Right renal cortex interstitium (tissue), 3 donors: Measurements from ENCODE around the gene WDR36. TPM values are rescaled to one million over a fixed set of nuclear protein-coding genes. Genes with fewer than 3 reads are reported as not detected.
A peak's percentile ranks its signal among the peaks of the same experiment; 100 is the strongest.

Source experiments
- DNase-seq, 3 donors: peaks; one replicate each; pipeline ENCODE4 v3.0.0-alpha.2; 2013; ENCODE audit warnings: low read depth in 3 of 3, low spot score in 2 of 3
- polyA plus RNA-seq, 3 donors: library from polyadenylated mRNA; unstranded; fragments of 120-200 nt; gene quantifications; one replicate each; pipeline ENCODE4 v1.2.1, GENCODE V29; 2013; ENCODE audit not compliant: insufficient read length in 3 of 3

The WDR36 gene
- polyA plus RNA-seq, 3 donors = 27.5 to 29.6 (median 29.3) TPM

DNA sequence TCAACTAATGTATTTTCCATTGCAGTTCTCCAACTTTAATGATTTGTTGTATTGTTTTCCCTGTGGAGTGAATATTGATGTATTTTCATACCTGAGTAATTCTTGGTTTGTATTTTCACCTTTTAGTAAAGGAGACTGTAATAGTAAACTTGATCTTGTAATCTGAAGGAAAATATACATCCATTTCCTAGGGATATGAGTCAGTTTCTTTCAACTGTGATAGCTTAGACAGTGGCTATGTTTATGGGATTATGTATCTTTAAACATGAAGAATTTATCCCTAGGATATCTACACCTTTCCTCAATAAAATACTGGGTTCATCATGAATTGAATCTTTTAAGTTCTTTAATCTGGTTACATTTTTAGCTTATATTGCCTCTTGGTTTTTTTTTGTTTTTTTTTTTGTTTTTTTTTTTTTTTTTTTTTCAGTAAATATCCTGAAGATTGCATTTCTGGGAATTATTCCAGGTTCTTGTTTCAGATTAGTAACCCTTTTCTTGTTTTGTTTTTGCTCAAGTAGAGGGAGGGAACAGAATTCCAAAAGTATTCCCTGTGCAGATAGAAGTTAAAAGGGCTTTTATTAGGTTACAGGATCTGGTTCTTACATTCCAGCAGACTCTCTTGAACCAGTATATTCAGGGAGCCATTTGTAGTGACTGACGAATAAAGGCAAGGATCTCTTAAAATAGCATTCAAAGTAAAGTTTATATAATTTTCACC is 7.1 kb downstream of the WDR36 start:
- no peak for DNase-seq

DNA sequence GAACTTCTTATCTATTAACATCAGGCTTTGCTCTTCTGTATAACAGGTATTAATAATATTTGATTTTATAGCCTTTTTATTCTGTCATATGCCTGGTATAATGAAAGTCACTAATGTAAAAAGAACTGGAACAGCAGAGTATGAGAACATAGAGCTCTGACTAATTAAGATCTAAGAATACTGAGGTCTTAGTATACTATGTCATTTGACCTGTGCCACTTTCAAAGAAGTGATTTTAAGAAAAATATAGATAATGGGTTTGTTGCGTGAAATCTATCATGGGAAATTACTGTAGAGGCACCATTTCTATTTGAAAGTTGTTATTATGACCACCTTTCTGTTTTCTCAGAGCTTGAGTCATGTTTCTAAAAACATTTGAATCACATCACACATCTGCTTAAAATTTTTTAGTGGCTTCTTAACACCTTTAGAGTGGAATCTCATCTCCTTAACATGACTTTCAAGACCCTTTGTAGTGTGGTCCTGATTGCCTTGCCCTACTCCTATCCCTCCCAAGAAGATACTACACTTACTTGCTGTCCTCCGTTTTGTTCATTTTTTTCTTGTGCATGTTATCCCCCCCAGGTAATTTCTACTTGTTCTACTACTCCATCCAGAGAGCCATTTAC is 14.3 kb downstream of the WDR36 start:
- no peak for DNase-seq

DNA sequence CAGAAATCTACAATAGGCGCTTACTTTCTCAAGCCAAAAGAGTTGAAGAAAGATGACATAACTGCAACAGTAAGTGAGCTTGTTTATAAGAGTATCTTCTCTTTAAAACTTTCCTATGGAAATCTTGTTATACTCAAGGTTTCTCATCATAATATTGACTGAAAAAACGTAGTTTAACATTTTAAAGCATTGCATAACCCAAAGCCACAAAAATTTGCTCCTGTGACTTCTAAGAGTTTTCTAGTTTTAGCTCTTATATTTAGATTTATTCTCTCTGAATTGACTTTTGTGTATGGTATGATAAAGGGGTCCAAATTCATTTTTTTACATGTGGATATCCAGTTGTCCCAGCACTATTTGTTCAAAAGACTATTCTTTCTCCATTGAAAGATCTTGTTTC is 15.2 kb downstream of the WDR36 start:
- no peak for DNase-seq

DNA sequence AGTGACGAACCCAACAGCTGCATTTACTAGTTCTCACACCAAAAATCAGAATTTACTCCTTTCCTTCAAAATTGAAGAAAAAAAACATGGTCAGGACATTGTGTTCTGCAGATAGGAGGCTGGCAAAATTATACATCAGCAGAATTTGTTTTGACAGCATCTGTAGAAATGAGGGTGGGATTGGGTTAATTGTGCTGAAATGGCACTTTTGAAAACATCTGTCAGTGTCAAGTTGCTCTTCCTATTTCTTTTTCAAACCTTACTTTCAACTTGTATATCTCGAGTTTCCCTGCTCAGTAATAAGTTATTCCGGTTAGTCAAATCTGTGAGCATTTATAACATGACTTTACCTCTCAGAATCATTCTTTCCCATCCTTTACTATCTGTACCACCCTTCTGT is 19.8 kb downstream of the WDR36 start:
- DNase-seq = no peak

DNA sequence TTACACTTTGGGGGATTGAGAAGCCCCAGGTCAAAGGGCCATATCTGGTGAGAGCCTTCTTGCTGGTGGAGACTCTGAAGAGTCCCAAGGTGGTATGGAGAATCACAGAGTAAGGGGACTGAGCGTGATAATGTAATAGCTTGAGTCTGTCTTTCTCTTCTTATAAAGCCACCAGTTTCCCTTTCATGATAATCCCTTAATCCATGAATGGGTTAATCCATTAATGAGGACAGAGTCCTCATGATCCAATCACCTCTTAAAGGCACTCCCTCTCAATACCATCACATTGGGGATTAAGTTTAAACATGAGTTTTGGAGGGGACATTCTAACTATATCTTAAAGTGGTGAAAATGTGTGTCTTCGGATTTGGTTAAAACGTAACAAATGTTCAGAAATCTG is 21.5 kb downstream of the WDR36 start:
- no peak for DNase-seq

DNA sequence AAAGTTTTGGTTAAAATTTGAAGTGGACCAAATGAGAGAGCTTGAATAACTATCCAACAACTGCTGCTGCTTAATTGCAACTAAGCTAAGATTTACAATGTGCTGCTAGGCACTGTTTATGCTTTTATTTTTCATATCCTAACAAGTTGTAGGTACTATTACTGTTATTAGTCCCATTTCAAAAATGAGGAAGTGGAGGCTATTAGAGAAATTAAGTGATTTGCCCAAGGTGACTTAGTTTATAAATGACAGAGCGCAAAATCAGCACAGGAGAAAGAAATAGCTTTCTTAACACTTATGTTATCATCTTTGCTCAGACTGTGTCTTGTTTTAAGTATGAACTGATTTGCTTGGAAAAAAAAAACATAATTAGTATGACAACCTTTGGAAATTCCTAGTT is 23.1 kb downstream of the WDR36 start:
- no peak for DNase-seq

DNA sequence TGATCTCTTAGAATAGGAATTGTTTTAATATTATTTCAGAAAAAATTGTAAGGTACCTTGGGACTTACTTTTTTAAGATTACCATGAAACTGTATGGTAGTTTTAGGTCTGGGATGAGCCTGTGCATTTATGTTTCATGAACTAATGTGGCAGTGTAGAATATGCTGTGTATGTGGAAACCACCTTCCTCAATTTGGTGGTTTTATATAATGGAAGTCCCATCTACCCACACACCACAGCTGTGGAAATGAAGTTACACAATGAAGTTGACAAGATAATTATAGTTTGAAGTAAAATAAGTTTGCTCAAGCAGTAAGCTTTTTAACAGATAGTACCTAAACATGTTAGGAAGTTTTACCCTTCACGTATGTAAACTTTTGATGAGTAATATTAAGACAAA is 24.4 kb downstream of the WDR36 start:
- DNase-seq = no peak

DNA sequence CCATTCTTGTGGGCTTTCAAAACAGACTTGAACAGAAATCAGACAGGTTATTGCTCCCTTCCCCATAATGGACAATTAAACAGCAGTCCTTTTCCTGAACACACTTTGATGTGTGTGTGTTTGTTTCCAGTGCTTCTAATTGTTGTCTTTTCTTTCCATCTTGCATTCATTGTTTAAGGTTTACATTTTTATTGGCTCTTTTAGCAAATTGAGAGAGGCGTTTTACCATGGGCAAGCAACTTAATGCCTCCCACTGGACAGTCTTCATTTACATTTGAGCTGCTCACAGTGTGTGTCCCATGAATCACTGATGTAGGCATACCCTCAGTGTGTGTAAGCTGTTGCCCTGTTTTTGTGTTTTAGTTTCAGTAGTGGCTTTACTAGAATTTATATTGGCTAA is 25.0 kb downstream of the WDR36 start:
- no peak for DNase-seq

DNA sequence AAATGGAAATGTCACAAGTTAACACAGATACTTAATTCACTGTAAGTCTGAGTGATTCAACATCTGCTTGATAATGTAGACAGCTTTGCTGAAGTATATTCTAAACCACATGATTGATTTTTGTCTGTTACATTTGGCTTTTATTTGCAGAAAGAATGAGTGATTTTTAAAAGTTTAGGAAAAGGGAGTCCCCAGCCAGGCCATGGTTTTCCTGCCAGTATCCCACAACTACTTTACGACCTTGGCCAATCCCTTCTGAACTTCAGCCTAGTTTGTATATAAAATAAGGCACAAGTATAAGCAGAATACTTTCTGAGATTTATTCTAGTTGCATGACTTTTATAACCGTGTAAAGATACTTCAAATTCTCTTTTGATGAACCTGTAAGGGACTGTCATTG is 27.1 kb downstream of the WDR36 start:
- DNase-seq = no peak

DNA sequence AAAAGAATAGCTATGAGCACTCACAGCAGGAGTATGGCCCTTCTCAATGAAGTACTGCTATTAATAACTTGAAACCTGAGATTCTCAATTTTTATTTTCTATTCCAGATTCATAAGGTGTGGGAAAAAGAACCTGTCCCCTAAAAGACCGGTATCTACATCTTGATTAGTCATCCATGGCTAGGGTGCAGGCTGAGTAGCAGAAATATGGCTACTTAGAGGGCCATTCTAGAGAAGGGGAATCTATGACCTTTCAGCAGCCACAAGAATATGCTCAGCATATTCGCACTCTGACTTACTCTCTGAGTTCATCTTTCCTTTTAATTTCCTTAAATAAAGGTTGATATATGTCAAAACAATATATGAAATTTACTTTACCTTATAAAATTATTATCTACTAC is 27.7 kb downstream of the WDR36 start:
- DNase-seq = no peak

DNA sequence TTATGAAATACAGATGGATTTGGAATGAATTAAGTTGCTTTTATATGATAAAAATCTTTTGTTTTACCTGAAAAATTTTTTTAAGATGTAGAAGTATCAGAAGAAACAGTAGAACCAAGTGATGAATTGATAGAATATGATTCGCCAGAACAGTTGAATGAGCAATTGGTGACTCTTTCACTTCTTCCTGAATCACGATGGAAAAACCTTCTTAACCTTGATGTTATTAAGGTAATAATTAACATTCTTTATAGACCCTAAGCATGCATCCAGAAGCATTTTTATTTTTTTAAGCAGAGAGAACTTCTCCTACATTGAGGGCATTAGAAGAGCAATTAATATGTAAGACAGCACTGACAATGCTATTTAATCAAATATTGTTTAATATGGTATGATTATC is 28.8 kb downstream of the WDR36 start:
- no peak for DNase-seq

DNA sequence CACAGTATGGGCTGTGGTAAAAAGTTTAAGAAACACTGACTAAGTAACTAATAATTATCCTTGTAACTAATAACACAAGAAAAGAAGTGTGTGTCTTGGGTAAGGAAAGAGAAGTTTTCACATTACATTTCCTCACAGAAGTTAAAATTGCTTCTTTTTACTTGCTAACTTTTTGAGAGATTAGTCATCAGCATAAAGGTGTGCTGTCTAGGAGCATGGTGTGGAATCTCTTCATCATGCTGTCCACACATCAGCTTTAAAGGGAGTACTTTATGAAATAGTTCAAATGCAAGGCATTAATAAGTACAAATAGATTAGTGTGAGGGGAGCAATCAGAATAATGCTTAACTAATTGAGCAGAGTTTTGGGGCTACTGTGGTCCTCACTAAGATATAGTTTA is 29.8 kb downstream of the WDR36 start:
- no peak for DNase-seq

DNA sequence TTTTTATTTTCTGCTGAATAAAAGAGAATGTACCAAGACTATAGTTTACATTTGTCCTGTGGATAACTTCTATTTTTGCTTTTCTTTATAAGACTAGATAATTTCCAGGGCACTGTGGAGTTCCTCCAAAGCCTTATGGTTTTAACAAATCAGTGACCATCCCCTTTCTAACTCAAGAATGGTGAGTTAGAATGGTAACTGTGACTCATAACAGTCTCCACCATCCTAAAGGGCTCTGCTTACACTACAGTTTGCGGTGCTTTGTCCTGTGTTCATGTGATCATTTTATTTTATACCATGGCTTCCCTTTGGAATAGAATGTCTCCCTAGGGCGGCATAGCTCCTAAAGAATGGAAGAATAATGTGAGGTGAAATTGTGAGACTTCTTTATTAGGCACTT is 30.2 kb downstream of the WDR36 start:
- DNase-seq = no peak

DNA sequence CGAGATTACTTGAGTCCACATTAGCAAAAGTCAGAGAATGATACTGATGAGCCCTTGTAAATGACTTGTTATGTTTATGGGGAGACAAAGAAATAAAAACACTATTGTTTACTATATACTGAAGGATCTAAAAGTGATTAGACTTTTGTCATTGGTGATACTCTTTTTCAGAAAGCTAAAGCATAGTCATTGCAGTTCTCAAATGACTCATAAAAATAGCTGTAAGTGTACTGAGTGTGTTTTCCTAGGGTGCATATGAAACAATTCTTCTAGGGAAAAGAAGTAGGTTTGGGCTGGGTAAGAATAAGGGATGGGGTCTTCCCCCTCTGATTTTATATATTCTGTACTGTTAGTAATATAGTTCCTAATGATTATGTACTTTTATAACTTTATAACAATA is 32.6 kb downstream of the WDR36 start:
- DNase-seq = no peak

DNA sequence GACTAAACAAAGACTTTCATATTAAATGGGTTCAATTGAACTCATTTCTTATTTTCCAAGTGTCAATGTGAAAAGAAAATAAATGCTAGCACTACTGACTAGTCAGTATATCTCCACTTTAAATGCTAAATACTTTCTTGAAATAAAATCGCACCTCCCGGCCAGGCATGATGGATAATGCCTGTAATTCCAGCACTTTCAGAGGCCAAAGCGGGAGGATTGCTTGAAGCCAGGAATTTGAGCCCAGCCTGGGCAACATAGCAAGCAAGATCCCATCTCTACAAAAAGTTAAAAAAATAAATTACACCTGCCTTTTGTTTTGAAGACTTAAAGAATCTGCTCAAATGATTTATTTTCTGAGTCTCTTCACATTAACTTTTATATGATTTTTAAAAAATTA is 34.7 kb downstream of the WDR36 start:
- no peak for DNase-seq

DNA sequence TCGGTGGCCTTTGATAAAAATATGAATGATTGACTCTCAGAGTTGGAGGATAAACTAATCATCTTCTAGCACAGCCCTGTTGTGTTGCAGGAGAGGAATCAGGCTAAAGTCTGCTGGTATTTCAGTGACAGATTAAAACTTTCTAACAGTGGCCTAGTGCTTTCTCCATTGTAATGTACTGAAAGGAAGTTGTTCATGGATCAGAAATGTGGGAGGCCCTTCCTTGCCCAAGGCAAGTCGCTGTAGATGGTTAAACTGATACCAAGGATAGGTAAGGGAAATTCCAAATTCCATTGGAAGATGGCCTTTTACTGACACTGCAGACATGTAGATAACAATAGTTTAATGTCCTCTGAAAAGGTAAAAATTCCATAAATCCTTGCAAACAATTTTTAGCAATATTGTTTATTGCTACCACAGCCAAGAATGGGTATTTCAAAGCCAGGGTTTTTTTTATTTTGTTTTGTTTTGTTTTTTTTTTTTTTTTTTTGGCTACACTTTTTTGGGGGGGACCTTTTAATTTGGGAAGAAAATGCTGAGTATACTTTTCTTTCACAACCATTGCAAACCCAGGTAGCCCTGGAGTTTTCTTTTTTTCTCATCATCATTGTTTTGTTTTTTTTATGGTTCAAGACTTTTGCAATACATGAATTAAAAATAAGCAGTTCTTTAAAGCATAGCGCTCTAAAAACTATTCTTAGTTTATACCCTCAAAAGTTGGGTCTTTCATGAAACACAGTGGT is 35.5 kb downstream of the WDR36 start:
- DNase-seq = no peak

DNA sequence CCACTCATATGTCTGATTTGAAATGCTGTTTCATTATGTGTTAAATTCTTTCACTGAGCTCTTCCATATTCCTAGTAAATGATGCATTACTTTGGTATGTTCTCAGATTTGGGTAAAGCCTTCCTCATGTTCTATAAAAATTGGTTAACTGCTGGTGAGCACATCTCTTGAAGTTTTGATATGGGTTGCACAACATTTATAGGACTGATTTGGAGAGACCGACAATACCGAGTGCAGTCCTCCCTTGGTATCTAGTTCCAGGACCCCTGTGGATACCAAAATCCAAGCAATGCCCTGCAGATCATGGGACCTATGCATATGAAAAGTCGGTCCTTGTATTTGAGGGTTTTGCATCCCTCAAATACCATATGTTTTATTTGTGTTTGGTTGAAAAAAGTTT is 37.8 kb downstream of the WDR36 start:
- DNase-seq = no peak

DNA sequence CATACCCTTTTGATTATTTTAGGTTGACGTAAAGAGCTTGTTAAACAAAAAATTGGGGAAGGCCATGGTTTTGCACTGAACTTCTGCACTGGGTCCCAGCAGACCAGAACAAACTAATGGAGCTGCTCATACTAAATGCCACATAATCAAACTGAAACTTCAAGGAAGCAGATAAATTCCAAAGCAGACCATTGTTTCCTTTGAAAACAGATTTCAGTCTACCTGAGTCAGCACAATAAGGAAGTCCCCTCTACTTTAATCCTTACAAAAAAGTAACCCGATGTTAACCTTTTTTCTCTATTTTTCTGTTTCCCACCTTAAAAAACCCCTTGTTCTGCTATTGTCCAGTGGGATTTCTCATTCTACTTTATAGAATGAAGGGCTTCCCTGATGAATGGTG is 39.2 kb downstream of the WDR36 start:
- no peak for DNase-seq

DNA sequence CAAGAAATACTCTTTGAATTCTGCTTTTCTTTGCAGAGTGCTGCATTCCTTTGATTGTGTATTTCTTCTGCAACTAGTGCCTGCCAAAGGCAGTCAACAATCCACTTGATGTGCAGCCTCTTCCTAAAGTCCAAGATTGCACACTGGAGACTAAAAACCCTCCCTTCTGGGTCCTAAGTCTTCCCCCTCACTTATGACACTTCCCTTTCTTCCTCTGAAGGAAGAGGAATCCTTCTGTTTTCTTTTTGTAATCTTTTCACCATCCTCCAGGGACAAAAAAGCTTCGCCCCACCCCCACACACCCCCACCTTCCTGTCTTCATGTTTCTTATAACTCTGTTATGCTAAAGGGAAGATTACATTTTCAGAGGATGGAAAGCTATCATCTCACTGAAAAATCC is 39.9 kb downstream of the WDR36 start:
- DNase-seq = no peak

DNA sequence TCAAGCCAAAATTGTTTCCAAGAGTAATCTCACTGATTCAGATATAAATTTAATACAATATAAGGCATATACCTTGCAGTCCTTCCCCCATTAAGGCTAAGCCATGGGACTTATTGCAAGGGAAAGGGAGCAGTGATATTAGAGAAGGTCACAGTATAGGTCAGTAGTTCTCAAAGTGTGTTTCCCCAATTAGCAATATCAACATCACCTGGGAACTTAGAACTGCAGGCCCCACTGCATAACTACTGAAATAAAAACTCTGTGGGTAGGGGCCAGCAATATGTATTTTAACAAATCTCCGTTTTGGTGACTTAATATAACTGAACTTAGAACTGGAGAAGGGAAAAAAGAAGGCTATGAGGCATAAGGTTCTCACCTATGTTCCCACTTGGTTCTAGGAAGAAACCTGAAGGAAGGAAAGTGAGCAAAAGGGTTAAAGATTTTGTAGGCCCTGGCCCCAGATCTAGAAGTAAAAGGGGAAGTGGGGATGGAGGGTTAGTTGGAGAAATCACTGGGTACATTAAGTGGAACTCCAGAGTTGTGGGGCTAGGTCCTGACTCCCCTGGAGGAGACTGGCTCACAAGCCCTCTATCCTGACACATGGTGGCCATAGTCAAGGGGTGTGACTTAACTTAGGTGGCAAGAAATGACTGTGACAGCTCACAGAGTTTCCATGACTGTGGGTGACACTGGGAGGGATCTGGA is 40.7 kb downstream of the WDR36 start:
- no peak for DNase-seq

DNA sequence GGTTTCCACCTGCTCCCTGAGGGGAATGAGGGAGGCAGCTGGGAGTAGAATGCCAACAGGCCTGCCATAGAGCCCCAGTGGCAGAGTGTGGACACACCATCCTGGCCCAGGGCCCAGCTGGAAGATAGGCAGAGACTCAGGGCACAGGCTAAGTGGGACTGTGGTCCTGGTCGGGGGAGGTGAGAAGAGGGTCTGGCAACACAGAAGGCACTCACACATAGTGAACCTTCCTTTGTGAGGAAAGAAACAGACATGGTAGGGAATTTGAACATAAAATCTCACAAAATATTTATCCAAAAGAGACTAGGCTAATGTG is 41.2 kb downstream of the WDR36 start:
- no peak for DNase-seq

DNA sequence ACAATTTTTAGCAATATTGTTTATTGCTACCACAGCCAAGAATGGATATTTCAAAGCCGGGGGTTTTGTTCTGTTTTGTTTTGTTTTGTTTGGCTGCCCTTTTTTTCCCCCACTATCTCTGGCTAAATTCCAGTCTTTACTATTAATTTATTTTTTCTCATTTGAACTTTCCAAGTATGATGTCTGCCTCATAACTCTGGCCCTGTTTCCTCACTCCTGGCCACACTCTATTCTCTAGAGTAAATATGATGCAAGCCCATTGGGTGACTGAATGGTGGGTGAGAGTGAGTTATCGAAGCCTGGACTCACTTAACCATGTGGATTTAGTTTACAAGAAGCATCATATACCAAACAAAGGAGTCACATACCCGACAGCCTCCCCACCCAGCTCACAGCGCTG is 41.9 kb downstream of the WDR36 start:
- DNase-seq = peak in 1 of 3 donors; percentile 25
